Right lobe of liver (tissue), 6 donors: ENCODE data around the gene STRADB. TPM values are rescaled to one million over a fixed set of nuclear protein-coding genes. Genes with fewer than 3 reads are reported as not detected.
"Not testable (repeated sequence)": the region's sequence is repeated elsewhere in the genome, so short reads cannot be mapped to it uniquely, and the experiment has no call there.

Source experiments
- ATAC-seq, 4 donors: fragments of 200-7000 bp; cut with Tn5 transposase; one replicate each; pipeline ENCODE4 v1.9.1; 2020; ENCODE audit warnings: mild to moderate bottlenecking in 4 of 4, moderate library complexity in 4 of 4
- DNase-seq, 3 donors: peaks; one replicate each; pipeline ENCODE4 v3.0.0-alpha.2; 2020
- H3K27ac ChIP-seq, 3 donors: fragments of 200-600 bp; one replicate each; pipeline ENCODE4 v1.8.0; 2022
- H3K27me3 ChIP-seq, 2 donors: fragments of 200-600 bp; one replicate each; pipeline ENCODE4 v1.8.0; 2022
- H3K36me3 ChIP-seq, 4 donors: fragments of 200-600 bp; sonication (generic) in 1 of 4; one replicate each; pipeline versions ENCODE4 v1.5.1 to v1.8.0; 2017 to 2022; ENCODE audit warnings: control low read depth in 1 of 4
- H3K4me1 ChIP-seq, 4 donors: fragments of 200-600 bp; sonication (generic) in 1 of 4; one replicate each; pipeline versions ENCODE4 v1.5.1 to v1.8.0; 2017 to 2022; ENCODE audit warnings: control low read depth in 1 of 4
- H3K4me3 ChIP-seq, 3 donors: fragments of 200-600 bp; one replicate each; pipeline ENCODE4 v1.8.0; 2022
- H3K9me3 ChIP-seq, 4 donors: fragments of 200-600 bp; sonication (generic) in 1 of 4; one replicate each; pipeline versions ENCODE4 v1.5.1 to v1.8.0; 2017 to 2022; ENCODE audit warnings: control low read depth in 1 of 4
- CTCF ChIP-seq, 4 donors: fragments of 200-600 bp in 3 of 4; fragments of 450-650 bp in 1 of 4; IDR thresholded peaks; one replicate each; pipeline versions ENCODE4 v1.5.1 to v1.8.0; 2016 to 2022; ENCODE audit warnings: antibody characterized with exemption in 4 of 4, mild to moderate bottlenecking in 2 of 4
- POLR2A ChIP-seq: fragments of 450-650 bp; IDR thresholded peaks from one replicate; pipeline ENCODE4 v1.6.1; 2017; ENCODE audit warnings: antibody characterized with exemption, mild to moderate bottlenecking
- WGBS: methylation state at CpG from one replicate; pipeline ENCODE4 v1.1.6; 2018; ENCODE audit warnings: low coverage, low lambda C conversion rate; ENCODE audit not compliant: insufficient coverage; ENCODE audit errors: missing lambda C conversion rate; 5-methylcytosine and 5-hydroxymethylcytosine counted together
- intact Hi-C, 2 donors: fragments of 100-400 bp; cut with DNase I; formaldehyde crosslinking; loops; one replicate each; pipeline versions ENCODE4 v1.11.2 to v1.14.1; 2022
- total RNA-seq, 6 experiments: library from RNA; depleted of rRNA in 2 of 6; stranded (reverse); fragments of >200 nt in 2 of 6; fragmentation: NEBNext Ultra II Directional in 3 of 6; extraction: Animal tissue kit (Norgen Biotek cat#: 25700) in 3 of 6; gene quantifications; one replicate each; pipeline versions ENCODE4 v1.1.0 to v1.2.4, GENCODE V29; 2016 to 2023
- donor health status: DM: no; HTN: yes; CAD: no.
- donor health status: DM: no; HTN: no; CAD: no.
- donor health status: DM: no; HTN: no; CAD: no.
- donor health status: DM: no; HTN: yes; CAD: no.
- donor health status: DM: no; HTN: yes; CAD: no.

STRADB gene
- total RNA-seq, 6 experiments from 2014 or later = 44.2 to 71.6 (median 63.4) TPM

DNA sequence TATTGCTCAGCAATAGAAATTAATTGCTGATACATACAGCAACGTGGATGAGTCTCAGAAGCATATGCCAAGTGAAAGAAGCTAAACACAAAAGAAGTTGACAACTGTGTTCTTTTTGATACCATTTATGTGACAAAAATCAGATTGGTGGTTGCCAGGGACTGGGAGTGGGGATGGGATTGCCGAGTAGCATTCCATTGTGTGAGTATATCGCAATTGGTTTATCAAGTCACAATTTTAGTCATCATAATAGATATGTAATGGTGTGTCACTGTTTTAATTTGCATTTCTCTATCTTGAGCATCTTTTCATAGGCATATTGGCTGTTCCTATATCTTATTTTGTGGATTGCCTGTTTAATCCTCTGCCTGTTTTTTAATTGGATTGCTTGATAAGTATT lies 20.9 kb downstream of the STRADB start:
- DNase-seq (no peak), ATAC-seq (no peak)
- H3K36me3 ChIP-seq = peaks cover 0 to 53% (median 22%) of the 10 kb centered on the region in 4 donors
- no peak overlapping the region for H3K4me3 ChIP-seq
- H3K27ac ChIP-seq = no peak overlapping the region
- WGBS = 95% methylated on average over 3 of the region's 3 CpGs
- no peaks in the 10 kb centered on the region for H3K4me1 ChIP-seq
- no peaks in the 10 kb centered on the region for H3K9me3 ChIP-seq
- intact Hi-C loops = no loop called here
- TF ChIP-seq CTCF (IDR thresholded peaks at IDR 0.05) (no peak), POLR2A (no peak)
- H3K27me3 ChIP-seq = no peaks in the 10 kb centered on the region

DNA sequence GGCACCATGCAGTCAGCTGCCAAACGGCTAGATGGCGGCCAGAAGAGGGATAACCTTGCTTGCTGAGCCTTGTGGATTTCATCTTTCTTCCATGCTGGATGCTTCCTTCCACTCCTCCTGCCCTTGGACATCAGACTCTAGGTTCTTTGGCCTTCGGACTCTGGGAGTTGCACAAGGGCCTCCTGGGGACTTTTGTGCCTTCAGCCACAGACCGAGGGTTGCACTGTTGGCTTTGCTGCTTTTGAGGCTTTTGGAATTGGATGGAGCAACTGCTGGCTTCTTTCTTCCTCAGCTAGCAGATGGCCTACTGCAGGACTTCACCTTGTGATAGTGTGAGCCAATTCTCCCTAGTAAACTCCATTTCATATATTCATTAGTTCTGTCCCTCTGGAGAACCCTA lies 31.0 kb downstream of the STRADB start:
- no peak overlapping the region for H3K27ac ChIP-seq
- intact Hi-C loops = no loop called here
- 27% methylated on average over 2 of the region's 4 CpGs for WGBS
- H3K27me3 ChIP-seq = no peaks in the 10 kb centered on the region
- DNase-seq (no peak), ATAC-seq (peak in 2 of 4 donors; percentile 61 to 77)
- H3K36me3 ChIP-seq = peaks cover 0 to 32% (median 7%) of the 10 kb centered on the region in 4 donors
- no peak overlapping the region for H3K4me3 ChIP-seq
- H3K9me3 ChIP-seq = no peaks in the 10 kb centered on the region
- no peak for TF ChIP-seq CTCF (IDR thresholded peaks at IDR 0.05)
- no peak for TF ChIP-seq POLR2A
- H3K4me1 ChIP-seq = no peaks in the 10 kb centered on the region

GRCh38 chr2:201483342-201483741 lies 31.8 kb downstream of the STRADB start:
- H3K27me3 ChIP-seq = no peaks in the 10 kb centered on the region
- no peak overlapping the region for H3K4me3 ChIP-seq
- H3K36me3 ChIP-seq = peaks cover 0 to 24% (median 5%) of the 10 kb centered on the region in 4 donors
- H3K9me3 ChIP-seq = no peaks in the 10 kb centered on the region
- no peaks in the 10 kb centered on the region for H3K4me1 ChIP-seq
- 40% methylated on average over 1 of the region's 1 CpG for WGBS
- H3K27ac ChIP-seq = no peak overlapping the region
- DNase-seq = no peak
- TF ChIP-seq CTCF (IDR thresholded peaks at IDR 0.05) (no peak), POLR2A (no peak)
- ATAC-seq = no peak
- intact Hi-C loops = no loop called here

- H3K9me3 ChIP-seq, H3K4me1 ChIP-seq, H3K27ac ChIP-seq, H3K4me3 ChIP-seq, H3K27me3 ChIP-seq, ATAC-seq, intact Hi-C loops, DNase-seq: not testable (repeated sequence)
- 91% methylated on average over 4 of the region's 4 CpGs for WGBS
- H3K36me3 ChIP-seq = peaks cover 0 to 19% (median 3%) of the 10 kb centered on the region in 4 donors
These were observed 32.2 kb downstream of the STRADB start for GRCh38 chr2:201483758-201484157.

GRCh38 chr2:201484805-201485204 lies 33.3 kb downstream of the STRADB start:
- H3K27me3 ChIP-seq = no peaks in the 10 kb centered on the region
- no peak for TF ChIP-seq POLR2A
- TF ChIP-seq CTCF (IDR thresholded peaks at IDR 0.05) = no peak
- peaks cover 0 to 10% (median 2%) of the 10 kb centered on the region in 4 donors for H3K36me3 ChIP-seq
- no peak for DNase-seq
- H3K27ac ChIP-seq = no peak overlapping the region
- intact Hi-C loops = no loop called here
- WGBS = 67% methylated on average over 4 of the region's 4 CpGs
- no peak for ATAC-seq
- no peaks in the 10 kb centered on the region for H3K4me1 ChIP-seq
- H3K9me3 ChIP-seq = no peaks in the 10 kb centered on the region
- no peak overlapping the region for H3K4me3 ChIP-seq
